Testis (tissue), 2 donors: ENCODE results near the gene VWC2L.

Source experiments
- POLR2A ChIP-seq: fragments of 450-650 bp; IDR thresholded peaks from one replicate; pipeline ENCODE4 v1.6.1; 2017; ENCODE audit warnings: antibody characterized with exemption, mild to moderate bottlenecking, moderate library complexity
- TF ChIP-seq, protein P1 (sequence below), 3 experiments: fragments of 450-650 bp in 2 of 3; fragments of 200-600 bp in 1 of 3; sonication (generic) in 1 of 3; IDR thresholded peaks; one replicate each; pipeline ENCODE4 v1.5.1; 2016 to 2019; ENCODE audit warnings: antibody characterized with exemption in 3 of 3, mild to moderate bottlenecking in 2 of 3, moderate library complexity in 1 of 3

DNA sequence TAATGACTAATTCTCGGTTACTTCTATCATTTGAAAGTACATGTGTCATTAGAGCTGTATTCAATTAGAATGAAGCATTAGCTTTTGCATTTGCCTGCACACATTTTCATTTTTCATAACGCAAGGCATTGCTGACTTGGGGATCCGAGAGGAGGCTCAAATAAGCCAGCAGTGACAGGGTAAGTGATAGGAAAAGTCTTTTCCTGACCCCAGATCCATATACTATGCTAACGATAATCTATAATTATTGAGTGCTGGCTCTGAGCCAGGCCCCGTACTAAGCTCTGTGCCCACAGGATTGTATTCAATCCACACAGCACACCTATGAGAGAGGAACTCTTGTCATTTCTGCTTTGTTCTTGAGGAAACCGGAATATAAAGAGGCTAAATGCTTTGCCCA, 168.2 kb downstream of the VWC2L start:
- TF ChIP-seq, protein P1, sequence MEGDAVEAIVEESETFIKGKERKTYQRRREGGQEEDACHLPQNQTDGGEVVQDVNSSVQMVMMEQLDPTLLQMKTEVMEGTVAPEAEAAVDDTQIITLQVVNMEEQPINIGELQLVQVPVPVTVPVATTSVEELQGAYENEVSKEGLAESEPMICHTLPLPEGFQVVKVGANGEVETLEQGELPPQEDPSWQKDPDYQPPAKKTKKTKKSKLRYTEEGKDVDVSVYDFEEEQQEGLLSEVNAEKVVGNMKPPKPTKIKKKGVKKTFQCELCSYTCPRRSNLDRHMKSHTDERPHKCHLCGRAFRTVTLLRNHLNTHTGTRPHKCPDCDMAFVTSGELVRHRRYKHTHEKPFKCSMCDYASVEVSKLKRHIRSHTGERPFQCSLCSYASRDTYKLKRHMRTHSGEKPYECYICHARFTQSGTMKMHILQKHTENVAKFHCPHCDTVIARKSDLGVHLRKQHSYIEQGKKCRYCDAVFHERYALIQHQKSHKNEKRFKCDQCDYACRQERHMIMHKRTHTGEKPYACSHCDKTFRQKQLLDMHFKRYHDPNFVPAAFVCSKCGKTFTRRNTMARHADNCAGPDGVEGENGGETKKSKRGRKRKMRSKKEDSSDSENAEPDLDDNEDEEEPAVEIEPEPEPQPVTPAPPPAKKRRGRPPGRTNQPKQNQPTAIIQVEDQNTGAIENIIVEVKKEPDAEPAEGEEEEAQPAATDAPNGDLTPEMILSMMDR (IDR thresholded peaks at IDR 0.05) = no peak
- TF ChIP-seq POLR2A = no peak
